ENCODE results near the gene TIAM1. TPM values are rescaled to one million over a fixed set of nuclear protein-coding genes. Genes with fewer than 3 reads are reported as not detected.
A peak's percentile ranks its signal among the peaks of the same experiment; 100 is the strongest.

Gene TIAM1
- total and polyA plus RNA-seq, 8 donors = 1.1 to 19.8 (median 3.3) TPM

GRCh38 chr21:31348188-31348587, 4.1 kb upstream of the TIAM1 start:
- whole genome bisulfite sequencing, 5 donors = 74 to 82% (median 77%) methylated on average over 7 of the region's 7 CpGs
- no peaks in the 10 kb centered on the region for H3K36me3 ChIP-seq
- TF ChIP-seq, protein P1, sequence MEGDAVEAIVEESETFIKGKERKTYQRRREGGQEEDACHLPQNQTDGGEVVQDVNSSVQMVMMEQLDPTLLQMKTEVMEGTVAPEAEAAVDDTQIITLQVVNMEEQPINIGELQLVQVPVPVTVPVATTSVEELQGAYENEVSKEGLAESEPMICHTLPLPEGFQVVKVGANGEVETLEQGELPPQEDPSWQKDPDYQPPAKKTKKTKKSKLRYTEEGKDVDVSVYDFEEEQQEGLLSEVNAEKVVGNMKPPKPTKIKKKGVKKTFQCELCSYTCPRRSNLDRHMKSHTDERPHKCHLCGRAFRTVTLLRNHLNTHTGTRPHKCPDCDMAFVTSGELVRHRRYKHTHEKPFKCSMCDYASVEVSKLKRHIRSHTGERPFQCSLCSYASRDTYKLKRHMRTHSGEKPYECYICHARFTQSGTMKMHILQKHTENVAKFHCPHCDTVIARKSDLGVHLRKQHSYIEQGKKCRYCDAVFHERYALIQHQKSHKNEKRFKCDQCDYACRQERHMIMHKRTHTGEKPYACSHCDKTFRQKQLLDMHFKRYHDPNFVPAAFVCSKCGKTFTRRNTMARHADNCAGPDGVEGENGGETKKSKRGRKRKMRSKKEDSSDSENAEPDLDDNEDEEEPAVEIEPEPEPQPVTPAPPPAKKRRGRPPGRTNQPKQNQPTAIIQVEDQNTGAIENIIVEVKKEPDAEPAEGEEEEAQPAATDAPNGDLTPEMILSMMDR (IDR thresholded peaks at IDR 0.05) = no peak
- TF ChIP-seq POLR2AphosphoS5 (IDR thresholded peaks at IDR 0.05) = no peak
- TF ChIP-seq POLR2A (IDR thresholded peaks at IDR 0.05) = no peak
- no peak for TF ChIP-seq EP300 (IDR thresholded peaks at IDR 0.05)
- H3K27ac ChIP-seq = no peak overlapping the region
- intact Hi-C loops (cut with DNase I; ENCODE audit: low total_unique reads) = no loop called here
- peaks cover 0 to 26% (median 13%) of the 10 kb centered on the region in 3 donors for H3K27me3 ChIP-seq
- DNase-seq = no peak
- H3K4me3 ChIP-seq = no peak overlapping the region
- no peaks in the 10 kb centered on the region for H3K9me3 ChIP-seq
- peaks cover 0 to 15% (median 7%) of the 10 kb centered on the region in 4 donors for H3K4me1 ChIP-seq

DNA sequence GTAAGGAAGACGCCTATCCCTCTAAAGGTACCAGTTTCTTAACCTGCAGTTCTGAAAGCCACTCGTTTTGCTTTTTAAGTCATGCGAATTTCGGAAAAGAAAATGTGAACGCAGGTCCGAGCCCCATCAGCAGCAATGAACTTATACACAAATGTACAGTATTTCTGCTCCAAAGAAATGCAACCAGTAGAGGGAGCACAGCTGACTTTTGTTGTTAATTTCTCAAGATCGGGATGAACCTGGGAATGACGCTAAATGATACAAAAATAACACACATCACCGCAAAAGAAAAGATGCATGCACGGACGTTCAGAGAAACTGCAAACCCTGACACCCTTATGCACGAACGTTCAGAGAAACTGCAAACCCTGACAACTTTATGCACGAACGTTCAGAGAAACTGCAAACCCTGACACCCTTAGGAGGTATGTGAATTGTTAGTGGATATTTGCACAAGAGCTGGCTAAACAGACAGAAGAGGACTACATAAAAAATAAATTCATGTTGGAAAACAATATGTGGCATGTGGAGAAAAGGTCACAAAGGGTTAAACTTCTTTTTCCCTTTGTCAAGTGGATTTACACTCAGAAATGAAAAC, 3.5 kb upstream of the TIAM1 start:
- WGBS, 5 donors = 37 to 59% (median 49%) methylated on average over 15 of the region's 15 CpGs
- Histone ChIP-seq H3K27ac (no peak overlapping the region), H3K4me3 (no peak overlapping the region), H3K4me1 (peaks cover 0 to 18% (median 8%) of the 10 kb centered on the region in 4 donors), H3K9me3 (no peaks in the 10 kb centered on the region), H3K27me3 (peaks cover 0 to 33% (median 15%) of the 10 kb centered on the region in 3 donors), H3K36me3 (no peaks in the 10 kb centered on the region)
- no peak for TF ChIP-seq POLR2A (IDR thresholded peaks at IDR 0.05)
- TF ChIP-seq, protein P1 (IDR thresholded peaks at IDR 0.05) = peak in 3 of 7 experiments; percentile 27 to 48 (median 39)
- intact Hi-C loops (cut with DNase I; ENCODE audit: low total_unique reads) = no loop called here
- peak in 1 of 2 donors; percentile 60 for DNase-seq

DNA sequence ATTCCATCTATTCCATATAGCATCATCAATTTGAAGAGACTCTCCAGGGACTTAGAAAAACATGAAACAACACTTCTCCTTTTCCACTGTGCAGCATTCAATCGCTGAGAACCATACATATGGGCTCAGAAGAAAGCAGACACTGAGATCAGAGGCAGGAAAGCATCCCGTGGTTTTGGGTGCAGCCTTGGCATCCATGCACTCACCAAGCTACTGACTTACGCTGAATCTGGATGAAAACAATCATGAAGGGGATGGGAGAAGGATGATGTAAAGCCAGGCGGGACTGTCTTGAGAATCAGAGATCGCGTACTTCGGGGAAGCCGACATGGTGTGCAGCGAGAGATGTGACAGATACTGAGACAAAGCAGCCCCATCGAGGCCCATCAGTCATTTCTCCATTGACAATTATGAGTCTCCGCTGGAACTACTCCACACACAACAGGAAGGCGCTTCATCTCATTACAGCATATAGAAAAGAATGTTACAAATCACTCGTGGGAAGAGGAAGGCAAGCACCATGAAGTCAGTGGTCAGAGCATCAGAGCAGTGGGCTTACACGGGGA, 2.3 kb upstream of the TIAM1 start:
- WGBS, 5 donors = 73 to 87% (median 83%) methylated on average over 14 of the region's 14 CpGs
- intact Hi-C loops (cut with DNase I; ENCODE audit: low total_unique reads) = no loop called here
- TF ChIP-seq EP300 (IDR thresholded peaks at IDR 0.05) (no peak), POLR2A (IDR thresholded peaks at IDR 0.05) (no peak), POLR2AphosphoS5 (IDR thresholded peaks at IDR 0.05) (no peak)
- TF ChIP-seq, protein P1 (IDR thresholded peaks at IDR 0.05) = no peak

GRCh38 chr21:31345136-31345535, 1.1 kb upstream of the TIAM1 start:
- intact Hi-C loops (cut with DNase I; ENCODE audit: low total_unique reads) = no loop called here
- Histone ChIP-seq H3K36me3 (no peaks in the 10 kb centered on the region), H3K4me3 (no peak overlapping the region), H3K9me3 (no peaks in the 10 kb centered on the region), H3K27me3 (peaks cover 0 to 43% (median 15%) of the 10 kb centered on the region in 3 donors), H3K4me1 (peaks cover 0 to 18% (median 8%) of the 10 kb centered on the region in 4 donors), H3K27ac (no peak overlapping the region)
- DNase-seq = no peak
- TF ChIP-seq EP300 (IDR thresholded peaks at IDR 0.05) = no peak
- TF ChIP-seq POLR2AphosphoS5 (IDR thresholded peaks at IDR 0.05) = no peak
- no peak for TF ChIP-seq POLR2A (IDR thresholded peaks at IDR 0.05)
- TF ChIP-seq, protein P1 (IDR thresholded peaks at IDR 0.05) = no peak
- WGBS, 5 donors = 82 to 92% (median 86%) methylated on average over 2 of the region's 2 CpGs

More for the DNA sequence above, 2.3 kb upstream of the TIAM1 start:
- Histone ChIP-seq H3K4me1 (peaks cover 0 to 18% (median 8%) of the 10 kb centered on the region in 4 donors), H3K27me3 (peaks cover 0 to 43% (median 15%) of the 10 kb centered on the region in 3 donors), H3K9me3 (no peaks in the 10 kb centered on the region), H3K36me3 (no peaks in the 10 kb centered on the region), H3K27ac (no peak overlapping the region), H3K4me3 (no peak overlapping the region)
- no peak for DNase-seq

Data from stomach (tissue), 9 donors.